Psoas muscle (tissue), 8 donors: ENCODE data around the gene CDH4. TPM values are rescaled to one million over a fixed set of nuclear protein-coding genes. Genes with fewer than 3 reads are reported as not detected.
A peak's percentile ranks its signal among the peaks of the same experiment; 100 is the strongest.

ENCODE experiments used
- ATAC-seq, 4 donors: fragments of 200-7000 bp; cut with Tn5 transposase; one replicate each; pipeline ENCODE4 v1.9.1; 2020; ENCODE audit warnings: moderate library complexity in 3 of 4, mild to moderate bottlenecking in 2 of 4
- DNase-seq, 2 donors: peaks; one replicate each; pipeline ENCODE4 v3.0.0-alpha.2; 2020
- H3K27ac ChIP-seq: fragments of 200-600 bp; one replicate; pipeline ENCODE4 v1.8.0; 2022
- H3K27me3 ChIP-seq, 3 donors: fragments of 200-600 bp in 1 of 3; one replicate each; pipeline versions ENCODE4 v1.6.1 to v1.8.0; 2013 to 2022; ENCODE audit warnings: low read length in 2 of 3, mild to moderate bottlenecking in 2 of 3, moderate library complexity in 1 of 3; ENCODE audit not compliant: insufficient read depth in 3 of 3
- H3K36me3 ChIP-seq, 2 donors: fragments of 200-600 bp in 1 of 2; one replicate each; pipeline versions ENCODE4 v1.6.1 to v1.8.0; 2013 to 2022; ENCODE audit warnings: low read depth in 1 of 2, mild to moderate bottlenecking in 1 of 2, moderate library complexity in 1 of 2; ENCODE audit not compliant: insufficient read depth in 1 of 2
- H3K4me1 ChIP-seq: fragments of 200-600 bp; one replicate; pipeline ENCODE4 v1.8.0; 2022
- H3K4me3 ChIP-seq: fragments of 200-600 bp; one replicate; pipeline ENCODE4 v1.8.0; 2022; ENCODE audit warnings: mild to moderate bottlenecking
- H3K9me3 ChIP-seq: fragments of 200-600 bp; one replicate; pipeline ENCODE4 v1.8.0; 2022
- CTCF ChIP-seq: fragments of 200-600 bp; IDR thresholded peaks from one replicate; pipeline ENCODE4 v1.8.0; 2022; ENCODE audit warnings: antibody characterized with exemption
- WGBS, 3 donors: extraction: QIAGEN DNeasy Blood & Tissue Kit; methylation state at CpG; one replicate each; pipeline versions ENCODE4 v1.1.6 to v1.1.7; 2013; 5-methylcytosine and 5-hydroxymethylcytosine counted together
- intact Hi-C, 2 donors: fragments of 100-400 bp; cut with DNase I; formaldehyde crosslinking; loops; one replicate each; pipeline versions ENCODE4 v1.11.0 to v1.14.2; 2022
- polyA plus RNA-seq, 3 donors: library from polyadenylated mRNA; stranded (reverse); fragments of 200-250 nt; gene quantifications; one replicate each; pipeline ENCODE4 v1.2.3, GENCODE V29; 2013
- total RNA-seq, 4 donors: library from RNA; stranded (reverse); fragmentation: NEBNext Ultra II Directional in 2 of 4; extraction: Animal tissue kit (Norgen Biotek cat#: 25700) in 2 of 4; gene quantifications; one replicate each; pipeline versions ENCODE4 v1.2.1 to v1.2.4, GENCODE V29; 2021 to 2023
- donor health status: healthy with polysubstance abuse.
- donor health status: DM: no; HTN: no; CAD: no; lungs with moderate emphysema.
- donor health status: Bipolar disorder and iron deficiency.
- donor health status: healthy.
- donor health status: DM: yes; HTN: yes; CAD: no.
- donor health status: DM: no; HTN: no; CAD: no.
- donor health status: DM: no; HTN: no; CAD: no.
- donor health status: DM: yes; HTN: yes; CAD: no.

Gene CDH4
- total and polyA plus RNA-seq, 7 donors = 0.26 to 1.0 (median 0.34) TPM

- H3K36me3 ChIP-seq = no peaks in the 10 kb centered on the region
- H3K4me1 ChIP-seq = no peaks in the 10 kb centered on the region
- intact Hi-C loops = no loop called here
- H3K4me3 ChIP-seq = no peak overlapping the region
- no peaks in the 10 kb centered on the region for H3K9me3 ChIP-seq
- ATAC-seq (peak in 3 of 4 donors; percentile 68 to 77 (median 74)), DNase-seq (no peak)
- 35 to 47% (median 35%) methylated on average over 22 of the region's 22 CpGs for WGBS, 3 donors
- TF ChIP-seq CTCF = no peak
- H3K27me3 ChIP-seq = no peaks in the 10 kb centered on the region
- peak overlapping the region; percentile 23 for H3K27ac ChIP-seq
Measured at GRCh38 chr20:61516346-61517208, 264.5 kb downstream of the CDH4 start.

- ATAC-seq = no peak
- Histone ChIP-seq H3K9me3 (no peaks in the 10 kb centered on the region), H3K4me1 (no peaks in the 10 kb centered on the region), H3K27ac (no peak overlapping the region), H3K4me3 (no peak overlapping the region), H3K27me3 (no peaks in the 10 kb centered on the region), H3K36me3 (no peaks in the 10 kb centered on the region)
- 79 to 90% (median 84%) methylated on average over 9 of the region's 9 CpGs for WGBS, 3 donors
- intact Hi-C loops = no loop called here
- no peak for DNase-seq
- TF ChIP-seq CTCF = no peak
Measured at GRCh38 chr20:61517419-61517818, 265.4 kb downstream of the CDH4 start.

- DNase-seq = no peak
- Histone ChIP-seq H3K4me3 (no peak overlapping the region), H3K36me3 (no peaks in the 10 kb centered on the region), H3K4me1 (no peaks in the 10 kb centered on the region), H3K9me3 (no peaks in the 10 kb centered on the region), H3K27ac (no peak overlapping the region), H3K27me3 (no peaks in the 10 kb centered on the region)
- ATAC-seq = no peak
- TF ChIP-seq CTCF = no peak
- WGBS, 3 donors = 91 to 92% (median 92%) methylated on average over 5 of the region's 5 CpGs
- intact Hi-C loops = no loop called here
Measured at GRCh38 chr20:61518424-61518951, 266.4 kb downstream of the CDH4 start.

- H3K36me3 ChIP-seq = no peaks in the 10 kb centered on the region
- intact Hi-C loops = no loop called here
- WGBS, 3 donors = 86 to 87% (median 86%) methylated on average over 17 of the region's 17 CpGs
- no peak overlapping the region for H3K27ac ChIP-seq
- no peaks in the 10 kb centered on the region for H3K27me3 ChIP-seq
- ATAC-seq (no peak), DNase-seq (no peak)
- no peak overlapping the region for H3K4me3 ChIP-seq
- H3K9me3 ChIP-seq = no peaks in the 10 kb centered on the region
- TF ChIP-seq CTCF = no peak
- no peaks in the 10 kb centered on the region for H3K4me1 ChIP-seq
Measured at GRCh38 chr20:61519488-61519887, 267.4 kb downstream of the CDH4 start.
